Mesenchymal stem cell (in vitro differentiated cells and primary cell): Measurements from ENCODE around the gene FTO.

Experiments used
- DNase-seq: peaks from one replicate; pipeline ENCODE4 v3.0.0-alpha.2; 2013
- H2AFZ ChIP-seq: one replicate; pipeline ENCODE4 v1.6.1; 2013; ENCODE audit warnings: low read depth, mild to moderate bottlenecking, control low read depth, inconsistent platforms, low read length, moderate library complexity
- H2AK5ac ChIP-seq: 2 replicates; pipeline ENCODE4 v1.6.1; 2013; ENCODE audit warnings: low read length, moderate library complexity, mild to moderate bottlenecking, inconsistent platforms; ENCODE audit not compliant: severe bottlenecking
- H2BK120ac ChIP-seq: one replicate; pipeline ENCODE4 v1.6.1; 2013; ENCODE audit warnings: low read depth, mild to moderate bottlenecking, inconsistent platforms, low read length, moderate library complexity
- H2BK12ac ChIP-seq, 2 experiments: one replicate each; pipeline ENCODE4 v1.6.1; 2013; ENCODE audit warnings: inconsistent platforms in 2 of 2, low read length in 2 of 2, mild to moderate bottlenecking in 2 of 2, moderate library complexity in 2 of 2, control low read depth in 1 of 2
- H2BK15ac ChIP-seq: one replicate; pipeline ENCODE4 v1.6.1; 2013; ENCODE audit warnings: mild to moderate bottlenecking, low read depth, inconsistent platforms; ENCODE audit not compliant: poor library complexity, severe bottlenecking
- H2BK5ac ChIP-seq: 2 replicates; pipeline ENCODE4 v1.6.1; 2013; ENCODE audit warnings: low read depth, mild to moderate bottlenecking, low read length, control low read depth, inconsistent platforms; ENCODE audit not compliant: poor library complexity, severe bottlenecking
- H3K14ac ChIP-seq, 2 experiments: one replicate each; pipeline ENCODE4 v1.6.1; 2013; ENCODE audit warnings: inconsistent platforms in 2 of 2, low read length in 2 of 2, control low read depth in 1 of 2, mild to moderate bottlenecking in 1 of 2, moderate library complexity in 1 of 2
- H3K18ac ChIP-seq, 2 experiments: one replicate each; pipeline ENCODE4 v1.6.1; 2013; ENCODE audit warnings: inconsistent platforms in 2 of 2, low read length in 2 of 2, control low read depth in 1 of 2, low read depth in 1 of 2, mild to moderate bottlenecking in 1 of 2
- H3K23ac ChIP-seq, 2 experiments: one replicate each; pipeline ENCODE4 v1.6.1; 2013; ENCODE audit warnings: inconsistent platforms in 2 of 2, low read length in 2 of 2, mild to moderate bottlenecking in 2 of 2, moderate library complexity in 2 of 2, control low read depth in 1 of 2
- H3K27ac ChIP-seq: 2 replicates; pipeline ENCODE4 v1.5.1; 2013; ENCODE audit warnings: mild to moderate bottlenecking, moderate library complexity, low read length, control low read depth, inconsistent platforms; ENCODE audit not compliant: poor library complexity, severe bottlenecking
- H3K27me3 ChIP-seq, 2 experiments: 2 replicates each; pipeline versions ENCODE4 v1.6.1 to v1.7.0; 2013; ENCODE audit warnings: low read length in 2 of 2, mild to moderate bottlenecking in 2 of 2, moderate library complexity in 2 of 2, control low read depth in 1 of 2, inconsistent platforms in 1 of 2; ENCODE audit not compliant: control insufficient read depth in 1 of 2, insufficient read depth in 1 of 2
- H3K36me3 ChIP-seq, 2 experiments: 2 replicates each; pipeline versions ENCODE4 v1.6.1 to v1.7.0; 2013; ENCODE audit warnings: low read length in 2 of 2, control low read depth in 1 of 2, inconsistent platforms in 1 of 2, low read depth in 1 of 2, mild to moderate bottlenecking in 1 of 2; ENCODE audit not compliant: insufficient read depth in 2 of 2, control insufficient read depth in 1 of 2
- H3K4ac ChIP-seq, 2 experiments: one replicate each; pipeline ENCODE4 v1.6.1; 2013; ENCODE audit warnings: inconsistent platforms in 2 of 2, low read length in 2 of 2, mild to moderate bottlenecking in 2 of 2, moderate library complexity in 2 of 2, control low read depth in 1 of 2, low read depth in 1 of 2
- H3K4me1 ChIP-seq: 2 replicates; pipeline ENCODE4 v1.6.1; 2013; ENCODE audit warnings: low read depth, low read length, control low read depth; ENCODE audit not compliant: control insufficient read depth, insufficient read depth
- H3K4me2 ChIP-seq: 2 replicates; pipeline ENCODE4 v1.6.1; 2013; ENCODE audit warnings: low read length, mild to moderate bottlenecking, inconsistent platforms; ENCODE audit not compliant: poor library complexity, severe bottlenecking
- H3K4me3 ChIP-seq, 2 experiments: 2 replicates each; pipeline versions ENCODE4 v1.5.1 to v1.7.0; 2013; ENCODE audit warnings: low read length in 2 of 2, mild to moderate bottlenecking in 2 of 2, control low read depth in 1 of 2, low read depth in 1 of 2; ENCODE audit not compliant: insufficient read depth in 1 of 2
- H3K79me1 ChIP-seq: replicated peaks from 2 replicates; pipeline ENCODE4 v1.6.1; 2013; ENCODE audit warnings: mild to moderate bottlenecking, control low read depth, low read length, inconsistent platforms; ENCODE audit not compliant: poor library complexity, severe bottlenecking
- H3K9ac ChIP-seq: 2 replicates; pipeline ENCODE4 v1.7.0; 2013; ENCODE audit warnings: mild to moderate bottlenecking, low read length, moderate library complexity
- H3K9me3 ChIP-seq: 2 replicates; pipeline ENCODE4 v1.7.0; 2013; ENCODE audit warnings: mild to moderate bottlenecking, low read length; ENCODE audit not compliant: control insufficient read depth
- H4K8ac ChIP-seq: one replicate; pipeline ENCODE4 v1.6.1; 2013; ENCODE audit warnings: inconsistent platforms, mild to moderate bottlenecking, low read length, moderate library complexity
- H4K91ac ChIP-seq: one replicate; pipeline ENCODE4 v1.6.1; 2013; ENCODE audit warnings: mild to moderate bottlenecking, low read length, inconsistent platforms
- WGBS: methylation state at CpG from one replicate; pipeline ENCODE4 v1.1.7; 2013; ENCODE audit warnings: mixed read lengths; 5-methylcytosine and 5-hydroxymethylcytosine counted together

Gene FTO

GRCh38 chr16:54110016-54110981 lies 406.3 kb downstream of the FTO start:
- Histone ChIP-seq H2BK15ac (no peak overlapping the region), H2AFZ (no peak overlapping the region), H4K8ac (no peak overlapping the region), H3K23ac (no peak overlapping the region), H3K4me2 (no peak overlapping the region), H3K9ac (no peak overlapping the region), H3K4ac (no peak overlapping the region), H3K9me3 (no peaks in the 10 kb centered on the region), H2BK5ac (no peak overlapping the region), H2AK5ac (no peak overlapping the region), H2BK12ac (no peak overlapping the region), H3K27me3 (no peaks in the 10 kb centered on the region), H3K27ac (no peak overlapping the region), H3K4me3 (no peak overlapping the region), H3K14ac (no peak overlapping the region), H4K91ac (no peak overlapping the region), H3K79me1 (no peaks in the 10 kb centered on the region), H2BK120ac (no peak overlapping the region), H3K18ac (no peak overlapping the region), H3K36me3 (peaks cover 8 to 15% of the 10 kb centered on the region in 2 experiments), H3K4me1 (no peaks in the 10 kb centered on the region)
- 94% methylated on average over 15 of the region's 16 CpGs for WGBS
- DNase-seq = no peak

GRCh38 chr16:54112451-54113206 lies 408.7 kb downstream of the FTO start:
- Histone ChIP-seq H3K4me3 (no peak overlapping the region), H3K79me1 (no peaks in the 10 kb centered on the region), H4K8ac (no peak overlapping the region), H3K4me1 (no peaks in the 10 kb centered on the region), H2BK5ac (no peak overlapping the region), H4K91ac (no peak overlapping the region), H3K9ac (no peak overlapping the region), H3K27ac (no peak overlapping the region), H3K4me2 (no peak overlapping the region), H3K27me3 (no peaks in the 10 kb centered on the region), H3K36me3 (peaks cover 10 to 15% of the 10 kb centered on the region in 2 experiments), H2BK120ac (no peak overlapping the region), H2AK5ac (no peak overlapping the region), H3K23ac (no peak overlapping the region), H3K9me3 (no peaks in the 10 kb centered on the region), H2AFZ (no peak overlapping the region), H2BK15ac (no peak overlapping the region), H3K4ac (no peak overlapping the region), H2BK12ac (no peak overlapping the region), H3K14ac (no peak overlapping the region), H3K18ac (no peak overlapping the region)
- DNase-seq = no peak
- WGBS = 99% methylated on average over 5 of the region's 8 CpGs

GRCh38 chr16:54115558-54115957 lies 411.6 kb downstream of the FTO start:
- H2BK12ac ChIP-seq = no peak overlapping the region
- H4K8ac ChIP-seq = no peak overlapping the region
- H2BK120ac ChIP-seq = no peak overlapping the region
- peaks cover 10 to 15% of the 10 kb centered on the region in 2 experiments for H3K36me3 ChIP-seq
- H2AFZ ChIP-seq = no peak overlapping the region
- no peak overlapping the region for H2BK15ac ChIP-seq
- WGBS = 97% methylated on average over 9 of the region's 9 CpGs
- H3K9ac ChIP-seq = no peak overlapping the region
- no peak overlapping the region for H4K91ac ChIP-seq
- no peak overlapping the region for H3K14ac ChIP-seq
- no peak overlapping the region for H2AK5ac ChIP-seq
- H3K18ac ChIP-seq = no peak overlapping the region
- no peaks in the 10 kb centered on the region for H3K9me3 ChIP-seq
- H3K27me3 ChIP-seq = no peaks in the 10 kb centered on the region
- no peak for DNase-seq
- H3K4ac ChIP-seq = no peak overlapping the region
- H3K4me1 ChIP-seq = no peaks in the 10 kb centered on the region
- no peaks in the 10 kb centered on the region for H3K79me1 ChIP-seq
- no peak overlapping the region for H2BK5ac ChIP-seq
- no peak overlapping the region for H3K27ac ChIP-seq
- H3K4me2 ChIP-seq = no peak overlapping the region
- no peak overlapping the region for H3K23ac ChIP-seq
- H3K4me3 ChIP-seq = no peak overlapping the region

- H3K27me3 ChIP-seq = no peaks in the 10 kb centered on the region
- H3K9me3 ChIP-seq = no peaks in the 10 kb centered on the region
- whole genome bisulfite sequencing = 94% methylated on average over 17 of the region's 17 CpGs
- H2BK120ac ChIP-seq = no peak overlapping the region
- H3K36me3 ChIP-seq = peaks cover 10 to 15% of the 10 kb centered on the region in 2 experiments
- no peak overlapping the region for H3K18ac ChIP-seq
- H2AK5ac ChIP-seq = no peak overlapping the region
- no peak overlapping the region for H3K23ac ChIP-seq
- H3K4ac ChIP-seq = no peak overlapping the region
- no peaks in the 10 kb centered on the region for H3K4me1 ChIP-seq
- no peak overlapping the region for H2BK12ac ChIP-seq
- no peak overlapping the region for H3K9ac ChIP-seq
- no peaks in the 10 kb centered on the region for H3K79me1 ChIP-seq
- no peak overlapping the region for H2BK5ac ChIP-seq
- no peak overlapping the region for H3K4me3 ChIP-seq
- H3K27ac ChIP-seq = no peak overlapping the region
- no peak overlapping the region for H4K8ac ChIP-seq
- H2AFZ ChIP-seq = no peak overlapping the region
- H2BK15ac ChIP-seq = no peak overlapping the region
- no peak overlapping the region for H3K14ac ChIP-seq
- H4K91ac ChIP-seq = no peak overlapping the region
- no peak overlapping the region for H3K4me2 ChIP-seq
- DNase-seq = no peak
Measured at GRCh38 chr16:54116124-54116655, 412.2 kb downstream of the FTO start.
